Right forelimb (tissue), 1 donor: ENCODE measurements around the gene DNAJC25.
A peak's percentile ranks its signal among the peaks of the same experiment; 100 is the strongest.
"Not testable (repeated sequence)": the region's sequence is repeated elsewhere in the genome, so short reads cannot be mapped to it uniquely, and the experiment has no call there.

ENCODE experiments used
- DNase-seq: peaks from one replicate; pipeline ENCODE4 v3.0.0-alpha.2; 2018

Gene DNAJC25

GRCh38 chr9:111631214-111631971 lies at the start of gene DNAJC25:
DNAJC25 (plus strand) TSS chr9:111631334; CDS start chr9:111631408, 74 bp downstream.
- peak; percentile 96 for DNase-seq

GRCh38 chr9:111582888-111583287 lies 48.2 kb upstream of the DNAJC25 start:
- DNase-seq: no peak

- no peak for DNase-seq
Measured at GRCh38 chr9:111586378-111586777, 44.8 kb upstream of the DNAJC25 start.

- no peak for DNase-seq
Measured at GRCh38 chr9:111588846-111589245, 42.3 kb upstream of the DNAJC25 start.

- DNase-seq: peak; percentile 75
Measured at GRCh38 chr9:111597852-111598732, 33.0 kb upstream of the DNAJC25 start.

GRCh38 chr9:111598733-111599091 lies 32.4 kb upstream of the DNAJC25 start:
- peak; percentile 46 for DNase-seq

GRCh38 chr9:111599092-111599954 lies 31.8 kb upstream of the DNAJC25 start, which contains the start of gene PTGR1:
PTGR1 (minus strand) TSS chr9:111599647; CDS start chr9:111597422, 2,225 bp downstream.
- peak; percentile 87 for DNase-seq

GRCh38 chr9:111599955-111600343 lies 31.2 kb upstream of the DNAJC25 start:
- DNase-seq: no peak

GRCh38 chr9:111601237-111602018 lies 29.7 kb upstream of the DNAJC25 start:
- DNase-seq: no peak

GRCh38 chr9:111603041-111603440 lies 28.1 kb upstream of the DNAJC25 start:
- no peak for DNase-seq

GRCh38 chr9:111604054-111604615 lies 27.0 kb upstream of the DNAJC25 start:
- no peak for DNase-seq

- DNase-seq: no peak
Measured at GRCh38 chr9:111605041-111605559, 26.0 kb upstream of the DNAJC25 start.

GRCh38 chr9:111610149-111610548 lies 21.0 kb upstream of the DNAJC25 start:
- DNase-seq: no peak

- DNase-seq: no peak
Measured at GRCh38 chr9:111610845-111611244, 20.3 kb upstream of the DNAJC25 start.

GRCh38 chr9:111613436-111614040 lies 17.6 kb upstream of the DNAJC25 start:
- no peak for DNase-seq

- DNase-seq: no peak
Measured at GRCh38 chr9:111615928-111616327, 15.2 kb upstream of the DNAJC25 start.

- not testable (repeated sequence) for DNase-seq
Measured at GRCh38 chr9:111617349-111617748, 13.8 kb upstream of the DNAJC25 start.

GRCh38 chr9:111621895-111622480 lies 9.1 kb upstream of the DNAJC25 start:
- DNase-seq: no peak

GRCh38 chr9:111622626-111623025 lies 8.5 kb upstream of the DNAJC25 start:
- DNase-seq: no peak

- DNase-seq: no peak
Measured at GRCh38 chr9:111627260-111627963, 3.7 kb upstream of the DNAJC25 start.
